Caco-2 (cell line): Measurements from ENCODE around the gene TMEM154. TPM values are rescaled to one million over a fixed set of nuclear protein-coding genes. Genes with fewer than 3 reads are reported as not detected.
"Not testable (repeated sequence)": the region's sequence is repeated elsewhere in the genome, so short reads cannot be mapped to it uniquely, and the experiment has no call there.

Experiments used
- BruUV-seq: library from RNA; stranded (reverse); fragments of 400-500 nt; replicated peaks from 2 replicates; lab custom pipeline; 2021; lab: Mats Ljungman, UMichigan
- CTCF ChIA-PET: fragments of 300-600 bp; sonication (Branson Sonifier 250); formaldehyde crosslinking; loops from one replicate; lab custom pipeline; 2022; ENCODE audit warnings: antibody characterized with exemption; lab: Charles Lee
- POLR2A ChIA-PET: fragments of 300-600 bp; sonication (Branson Sonifier 250); formaldehyde crosslinking; loops from one replicate; lab custom pipeline; 2022; ENCODE audit warnings: antibody characterized with exemption; lab: Charles Lee
- DNase-seq, 2 experiments: peaks; one replicate each; pipeline versions ENCODE4 v3.0.0 to v3.0.0-alpha.2; 2020 to 2022
- H3K27me3 ChIP-seq: replicated peaks from 2 replicates; pipeline ENCODE4 v1.6.0; 2011; ENCODE audit warnings: low read length; ENCODE audit not compliant: control insufficient read depth, insufficient read depth
- H3K36me3 ChIP-seq: 2 replicates; pipeline ENCODE4 v1.5.1; 2011; ENCODE audit warnings: low read length; ENCODE audit not compliant: control insufficient read depth, insufficient read depth
- H3K4me1 ChIP-seq: fragments of 250-450 bp; sonication (Bioruptor Pico); 2 replicates; pipeline ENCODE4 v1.5.1; 2020; ENCODE audit warnings: mild to moderate bottlenecking
- H3K4me3 ChIP-seq: 2 replicates; pipeline ENCODE4 v1.5.1; 2011; ENCODE audit warnings: low read depth, mild to moderate bottlenecking, control low read depth, low read length
- H3K9me3 ChIP-seq: fragments of 250-450 bp; sonication (Bioruptor Pico); 2 replicates; pipeline ENCODE4 v1.5.1; 2020; ENCODE audit warnings: mild to moderate bottlenecking, moderate library complexity
- H3K27ac Mint-ChIP-seq: one replicate; pipeline ENCODE4 v1.8.0; 2022; ENCODE audit warnings: mixed read lengths; ENCODE audit not compliant: unreplicated experiment
- H3K27me3 Mint-ChIP-seq: one replicate; pipeline ENCODE4 v1.8.0; 2022; ENCODE audit warnings: mixed read lengths; ENCODE audit not compliant: insufficient read depth, unreplicated experiment
- H3K36me3 Mint-ChIP-seq: one replicate; pipeline ENCODE4 v1.8.0; 2022; ENCODE audit warnings: mild to moderate bottlenecking, mixed read lengths; ENCODE audit not compliant: insufficient read depth, unreplicated experiment
- H3K4me1 Mint-ChIP-seq: one replicate; pipeline ENCODE4 v1.8.0; 2022; ENCODE audit warnings: low read depth, mixed read lengths; ENCODE audit not compliant: unreplicated experiment
- H3K4me3 Mint-ChIP-seq: one replicate; pipeline ENCODE4 v1.8.0; 2022; ENCODE audit warnings: mild to moderate bottlenecking, moderate library complexity, mixed read lengths; ENCODE audit not compliant: unreplicated experiment
- H3K9me3 Mint-ChIP-seq: one replicate; pipeline ENCODE4 v1.8.0; 2022; ENCODE audit warnings: mixed read lengths; ENCODE audit not compliant: unreplicated experiment
- intact Hi-C: fragments of 100-400 bp; cut with micrococcal nuclease; formaldehyde crosslinking; loops from one replicate; pipeline ENCODE4 v1.10.0; 2022; ENCODE audit not compliant: unreplicated experiment
- total RNA-seq: library from RNA; stranded (reverse); gene quantifications from 2 replicates; pipeline ENCODE4 v1.2.3, GENCODE V29; 2022
- TF ChIP-seq, protein P1 (sequence below), 2 experiments: fragments of 200-600 bp in 1 of 2; IDR thresholded peaks; 1 replicate in 1 of 2; 2 replicates in 1 of 2; pipeline versions ENCODE4 v1.5.1 to v1.8.0; 2011 to 2022; ENCODE audit warnings: antibody characterized with exemption in 1 of 2, control low read depth in 1 of 2, inconsistent platforms in 1 of 2, low read depth in 1 of 2, low read length in 1 of 2, mild to moderate bottlenecking in 1 of 2, moderate library complexity in 1 of 2; ENCODE audit not compliant: insufficient read depth in 1 of 2, severe bottlenecking in 1 of 2, unreplicated experiment in 1 of 2

The TMEM154 gene
- total RNA-seq, 1 experiment from 2014 or later, result 4.6 TPM

DNA sequence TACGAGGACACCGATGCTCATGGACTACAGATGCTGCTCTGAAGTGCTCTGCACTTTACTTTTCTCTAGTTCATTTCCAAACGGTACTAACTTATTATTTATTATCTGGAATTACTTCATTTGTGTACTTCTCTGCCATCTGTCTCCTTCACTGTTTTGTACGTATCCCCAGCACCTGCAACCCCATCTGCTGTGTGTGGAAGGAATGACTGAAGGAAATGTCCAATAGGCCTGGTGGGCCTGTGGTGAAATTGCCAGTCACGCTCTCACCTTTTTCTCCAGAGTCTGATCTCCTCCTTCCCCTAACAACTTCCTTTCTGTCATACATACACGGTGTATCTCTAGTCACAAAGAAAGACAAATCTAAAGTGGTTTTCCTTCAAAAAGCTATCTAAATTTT, 12.9 kb downstream of the TMEM154 start:
- intact Hi-C loops, result no loop called here
- no peaks in the 10 kb centered on the region for H3K27me3 Mint-ChIP-seq
- Histone ChIP-seq H3K9me3 (peaks cover 2% of the 10 kb centered on the region; the same call in 1 of the 2 replicates), H3K36me3 (no peaks in the 10 kb centered on the region), H3K27me3 (no peaks in the 10 kb centered on the region; the same call in 1 of the 2 replicates), H3K4me1 (no peaks in the 10 kb centered on the region), H3K4me3 (no peak overlapping the region)
- DNase-seq, result no peak
- ChIA-PET CTCF (no interaction called here), POLR2A (no interaction called here)
- no peak overlapping the region for H3K27ac Mint-ChIP-seq
- peaks cover 7% of the 10 kb centered on the region for H3K4me1 Mint-ChIP-seq
- no peak overlapping the region for H3K4me3 Mint-ChIP-seq
- TF ChIP-seq, protein P1, sequence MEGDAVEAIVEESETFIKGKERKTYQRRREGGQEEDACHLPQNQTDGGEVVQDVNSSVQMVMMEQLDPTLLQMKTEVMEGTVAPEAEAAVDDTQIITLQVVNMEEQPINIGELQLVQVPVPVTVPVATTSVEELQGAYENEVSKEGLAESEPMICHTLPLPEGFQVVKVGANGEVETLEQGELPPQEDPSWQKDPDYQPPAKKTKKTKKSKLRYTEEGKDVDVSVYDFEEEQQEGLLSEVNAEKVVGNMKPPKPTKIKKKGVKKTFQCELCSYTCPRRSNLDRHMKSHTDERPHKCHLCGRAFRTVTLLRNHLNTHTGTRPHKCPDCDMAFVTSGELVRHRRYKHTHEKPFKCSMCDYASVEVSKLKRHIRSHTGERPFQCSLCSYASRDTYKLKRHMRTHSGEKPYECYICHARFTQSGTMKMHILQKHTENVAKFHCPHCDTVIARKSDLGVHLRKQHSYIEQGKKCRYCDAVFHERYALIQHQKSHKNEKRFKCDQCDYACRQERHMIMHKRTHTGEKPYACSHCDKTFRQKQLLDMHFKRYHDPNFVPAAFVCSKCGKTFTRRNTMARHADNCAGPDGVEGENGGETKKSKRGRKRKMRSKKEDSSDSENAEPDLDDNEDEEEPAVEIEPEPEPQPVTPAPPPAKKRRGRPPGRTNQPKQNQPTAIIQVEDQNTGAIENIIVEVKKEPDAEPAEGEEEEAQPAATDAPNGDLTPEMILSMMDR (IDR thresholded peaks at IDR 0.05; ENCODE audit: insufficient read depth in 1 of 2, low read depth in 1 of 2, low read length in 1 of 2, severe bottlenecking in 1 of 2, unreplicated experiment in 1 of 2), result no peak
- H3K36me3 Mint-ChIP-seq, result no peaks in the 10 kb centered on the region
- peaks cover 10% of the 10 kb centered on the region for H3K9me3 Mint-ChIP-seq
- no TSS peak for BruUV-seq

DNA sequence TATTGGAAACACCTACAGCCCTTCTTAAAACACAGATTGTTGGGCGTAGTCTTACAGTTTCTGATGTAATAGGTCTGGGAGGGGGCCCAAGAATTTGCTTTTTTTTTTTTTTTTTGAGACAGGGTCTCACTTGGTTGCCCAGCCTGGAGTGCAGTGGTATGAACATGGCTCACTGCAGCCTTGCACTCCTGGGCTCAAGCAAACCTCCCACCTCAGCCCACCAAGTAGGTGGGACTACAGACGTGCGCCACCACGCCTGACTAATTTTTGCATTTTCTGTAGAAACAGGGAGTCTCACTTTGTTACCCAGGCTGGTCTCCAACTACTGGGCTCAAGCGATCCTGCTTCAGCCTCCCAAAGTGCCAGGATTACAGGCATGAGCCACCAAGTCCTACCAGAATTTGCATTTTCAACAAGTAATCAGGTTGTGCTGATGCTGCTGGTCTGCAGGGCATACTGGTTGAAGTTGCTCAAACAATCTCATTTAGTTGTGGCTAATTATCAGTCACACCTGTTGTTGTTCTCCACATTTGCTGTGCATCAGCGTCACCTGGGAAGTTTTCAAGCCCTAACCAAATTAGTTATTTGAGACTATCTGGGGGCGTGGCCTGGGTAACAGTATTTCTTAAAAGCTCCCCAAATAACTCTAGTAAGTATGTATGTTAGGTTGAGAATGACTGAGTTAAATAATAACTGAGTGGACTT, 14.0 kb downstream of the TMEM154 start:
- no peak overlapping the region for H3K4me3 Mint-ChIP-seq
- Histone ChIP-seq H3K4me1 (no peaks in the 10 kb centered on the region), H3K36me3 (no peaks in the 10 kb centered on the region), H3K27me3 (no peaks in the 10 kb centered on the region; the same call in 1 of the 2 replicates), H3K4me3 (no peak overlapping the region), H3K9me3 (peaks cover 2% of the 10 kb centered on the region; the same call in 1 of the 2 replicates)
- H3K9me3 Mint-ChIP-seq, result peaks cover 3% of the 10 kb centered on the region
- no TSS peak for BruUV-seq
- intact Hi-C loops, result no loop called here
- CTCF ChIA-PET, result no interaction called here
- no peak for DNase-seq
- no peaks in the 10 kb centered on the region for H3K36me3 Mint-ChIP-seq
- TF ChIP-seq, protein P1 (IDR thresholded peaks at IDR 0.05; ENCODE audit: insufficient read depth in 1 of 2, low read depth in 1 of 2, low read length in 1 of 2, severe bottlenecking in 1 of 2, unreplicated experiment in 1 of 2), result no peak
- POLR2A ChIA-PET, result no interaction called here
- peaks cover 6% of the 10 kb centered on the region for H3K4me1 Mint-ChIP-seq
- no peak overlapping the region for H3K27ac Mint-ChIP-seq
- no peaks in the 10 kb centered on the region for H3K27me3 Mint-ChIP-seq

DNA sequence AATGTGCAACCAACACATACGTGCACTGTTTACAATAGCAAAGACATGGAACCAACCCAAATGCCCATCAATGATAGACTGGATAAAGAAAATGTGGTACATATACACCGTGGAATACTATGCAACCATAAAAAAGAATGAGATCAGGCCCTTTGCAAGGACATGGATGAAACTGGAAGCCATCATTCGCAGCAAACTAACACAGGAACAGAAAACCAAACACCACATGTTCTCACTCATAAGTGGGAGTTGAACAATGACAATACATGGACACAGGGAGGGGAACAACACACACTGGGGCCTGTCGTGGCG, 15.8 kb downstream of the TMEM154 start:
- CTCF ChIA-PET, H3K4me3 ChIP-seq, H3K27me3 ChIP-seq, H3K9me3 ChIP-seq, DNase-seq, H3K4me1 Mint-ChIP-seq, intact Hi-C loops, POLR2A ChIA-PET, H3K27ac Mint-ChIP-seq, H3K27me3 Mint-ChIP-seq, H3K4me3 Mint-ChIP-seq, H3K36me3 ChIP-seq, H3K36me3 Mint-ChIP-seq, H3K9me3 Mint-ChIP-seq, H3K4me1 ChIP-seq, BruUV-seq: not testable (repeated sequence)
